Kidney epithelial cell (primary cell): ENCODE measurements around the gene GJC2. TPM values are rescaled to one million over a fixed set of nuclear protein-coding genes. Genes with fewer than 3 reads are reported as not detected.

ENCODE experiments used
- DNase-seq: peaks from one replicate; pipeline ENCODE4 v3.0.0-alpha.2; 2010; ENCODE audit warnings: low read depth
- H3K27me3 ChIP-seq: 2 replicates; pipeline ENCODE4 v1.6.0; 2011; ENCODE audit warnings: low read length; ENCODE audit not compliant: control insufficient read depth, insufficient read depth
- H3K36me3 ChIP-seq: 2 replicates; pipeline ENCODE4 v1.5.1; 2011; ENCODE audit warnings: low read length; ENCODE audit not compliant: control insufficient read depth, insufficient read depth
- H3K4me3 ChIP-seq: 2 replicates; pipeline ENCODE4 v1.5.1; 2011; ENCODE audit warnings: low read depth, mild to moderate bottlenecking, control low read depth, low read length
- total RNA-seq: library from RNA; depleted of rRNA; stranded (reverse); fragments of >200 nt; gene quantifications from 2 replicates; pipeline ENCODE4 v1.2.3, GENCODE V29; 2015
- TF ChIP-seq, protein P1 (sequence below): IDR thresholded peaks from 2 replicates; pipeline ENCODE4 v1.5.1; 2011; ENCODE audit warnings: mild to moderate bottlenecking, moderate library complexity, low read length, control low read depth, inconsistent platforms; ENCODE audit not compliant: insufficient read depth, poor library complexity, severe bottlenecking

Gene GJC2
- total RNA-seq, 1 donor from 2014 or later, result 0.38 TPM

DNA sequence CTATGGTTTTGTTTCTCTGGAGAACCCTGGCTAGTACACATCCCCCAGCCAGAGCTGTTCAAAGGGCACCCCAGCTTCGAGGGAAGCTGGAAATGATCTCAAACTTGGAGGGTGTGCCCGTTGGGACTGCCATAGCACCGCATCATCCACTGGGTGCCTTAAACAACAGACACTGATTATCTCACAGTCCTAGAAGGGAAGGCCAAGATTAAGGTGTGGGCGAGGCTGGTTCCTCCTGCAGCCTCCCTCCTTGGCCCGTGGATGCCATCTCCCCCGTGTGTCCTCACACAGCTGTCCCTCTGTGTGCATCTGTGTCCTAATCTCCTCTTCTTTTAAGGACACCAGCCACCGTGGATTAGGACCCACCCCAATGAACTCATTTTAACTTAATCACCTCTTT is 11.6 kb downstream of the GJC2 start:
- Histone ChIP-seq H3K27me3 (peaks cover 39% of the 10 kb centered on the region), H3K4me3 (no peak overlapping the region), H3K36me3 (no peaks in the 10 kb centered on the region)
- no peak for DNase-seq
- TF ChIP-seq, protein P1, sequence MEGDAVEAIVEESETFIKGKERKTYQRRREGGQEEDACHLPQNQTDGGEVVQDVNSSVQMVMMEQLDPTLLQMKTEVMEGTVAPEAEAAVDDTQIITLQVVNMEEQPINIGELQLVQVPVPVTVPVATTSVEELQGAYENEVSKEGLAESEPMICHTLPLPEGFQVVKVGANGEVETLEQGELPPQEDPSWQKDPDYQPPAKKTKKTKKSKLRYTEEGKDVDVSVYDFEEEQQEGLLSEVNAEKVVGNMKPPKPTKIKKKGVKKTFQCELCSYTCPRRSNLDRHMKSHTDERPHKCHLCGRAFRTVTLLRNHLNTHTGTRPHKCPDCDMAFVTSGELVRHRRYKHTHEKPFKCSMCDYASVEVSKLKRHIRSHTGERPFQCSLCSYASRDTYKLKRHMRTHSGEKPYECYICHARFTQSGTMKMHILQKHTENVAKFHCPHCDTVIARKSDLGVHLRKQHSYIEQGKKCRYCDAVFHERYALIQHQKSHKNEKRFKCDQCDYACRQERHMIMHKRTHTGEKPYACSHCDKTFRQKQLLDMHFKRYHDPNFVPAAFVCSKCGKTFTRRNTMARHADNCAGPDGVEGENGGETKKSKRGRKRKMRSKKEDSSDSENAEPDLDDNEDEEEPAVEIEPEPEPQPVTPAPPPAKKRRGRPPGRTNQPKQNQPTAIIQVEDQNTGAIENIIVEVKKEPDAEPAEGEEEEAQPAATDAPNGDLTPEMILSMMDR, result no peak

DNA sequence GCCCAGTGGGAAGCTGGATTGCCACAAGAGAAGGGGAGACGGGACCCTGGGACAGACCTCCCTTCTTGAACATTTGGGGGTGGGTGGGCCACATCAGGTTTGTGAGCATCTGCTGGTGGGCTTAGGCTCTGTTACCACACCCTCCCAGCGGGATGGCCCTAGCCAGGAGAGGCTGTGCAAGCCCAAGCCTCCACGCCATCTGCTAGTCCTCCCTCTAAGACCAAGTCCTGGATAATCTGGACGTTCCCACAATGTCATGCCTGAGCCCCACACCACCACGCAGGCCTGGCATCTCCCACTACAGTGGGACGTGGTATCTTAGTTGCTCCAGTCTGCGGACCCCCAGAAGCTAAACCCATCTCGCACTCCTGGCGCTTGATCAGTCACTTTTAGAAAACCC is 12.1 kb downstream of the GJC2 start:
- no peak overlapping the region for H3K4me3 ChIP-seq
- H3K27me3 ChIP-seq, result peaks cover 35% of the 10 kb centered on the region
- TF ChIP-seq, protein P1, result no peak
- H3K36me3 ChIP-seq, result no peaks in the 10 kb centered on the region
- DNase-seq, result no peak

DNA sequence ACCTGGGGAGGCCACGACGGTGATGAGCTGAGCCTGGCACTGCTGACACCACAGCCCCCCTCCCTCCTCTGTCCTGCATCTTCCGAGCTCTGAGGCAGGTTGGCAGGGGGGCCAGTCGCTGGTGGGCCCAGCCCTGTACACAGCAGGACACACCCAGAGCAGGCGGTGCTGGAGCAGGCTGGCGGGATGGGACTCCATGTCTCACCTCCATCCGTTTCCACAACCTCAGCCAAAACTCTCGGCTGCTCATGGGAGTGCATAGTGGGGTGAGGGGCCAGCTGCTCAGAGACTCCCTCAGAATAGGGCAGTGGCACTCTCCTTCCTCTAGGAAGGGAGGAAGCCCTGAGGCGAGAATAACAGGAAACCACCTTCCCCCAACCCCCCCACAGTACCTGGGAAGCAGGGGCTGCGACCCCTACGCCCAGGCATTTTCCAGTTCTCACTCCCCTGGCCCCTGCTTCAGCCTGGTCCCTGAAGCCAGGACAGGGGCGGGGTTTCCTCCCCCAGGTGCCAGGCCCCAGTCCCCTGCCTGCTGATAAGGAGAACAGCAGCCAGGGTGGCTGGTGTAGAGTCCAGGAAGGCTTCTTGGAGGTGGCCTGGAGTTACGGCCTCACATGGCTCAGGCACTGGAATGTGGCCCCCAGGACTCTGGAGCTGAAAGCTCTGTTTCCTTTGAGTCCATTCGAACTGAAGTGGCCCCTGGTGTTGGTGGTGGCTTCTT is 12.7 kb downstream of the GJC2 start:
- TF ChIP-seq, protein P1, result no peak
- no peaks in the 10 kb centered on the region for H3K36me3 ChIP-seq
- no peak for DNase-seq
- H3K4me3 ChIP-seq, result no peak overlapping the region
- peaks cover 29% of the 10 kb centered on the region for H3K27me3 ChIP-seq

DNA sequence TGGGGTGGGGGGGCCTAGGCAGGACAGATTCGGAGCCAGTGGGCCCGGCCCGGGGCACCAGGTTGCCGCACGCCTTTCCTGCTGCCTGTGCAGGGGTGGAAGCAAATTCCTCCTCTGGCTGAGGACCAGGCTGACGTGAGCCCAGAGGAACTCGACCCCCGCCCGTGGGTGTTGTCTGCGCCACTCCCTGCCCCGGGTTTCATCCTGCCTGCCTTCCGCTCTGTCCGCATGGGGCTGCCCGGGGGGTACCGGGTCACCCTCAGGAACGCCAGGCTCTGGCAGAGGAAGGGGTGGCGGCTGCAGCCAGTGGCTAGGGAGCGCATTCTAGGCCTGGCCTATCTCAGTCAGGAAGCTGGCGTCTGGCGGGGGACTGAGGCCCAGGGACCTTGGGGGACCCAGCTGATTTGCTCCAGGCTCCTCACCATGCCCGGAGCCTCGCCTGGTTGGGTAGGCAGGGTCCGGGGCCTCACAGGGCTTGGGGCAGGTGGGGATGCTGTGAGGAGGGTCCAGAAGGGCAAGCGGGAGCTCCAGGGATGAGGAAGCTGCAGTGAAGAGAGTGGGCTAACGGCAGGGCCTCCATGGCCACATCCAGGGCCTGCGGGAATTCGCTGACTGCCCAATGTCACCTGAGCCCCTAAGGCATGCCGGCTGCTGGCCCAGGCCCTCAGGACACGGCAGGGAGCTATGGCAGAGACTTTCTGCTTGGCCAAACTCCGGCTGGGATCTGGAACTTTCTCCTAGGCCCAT is 13.4 kb downstream of the GJC2 start:
- Histone ChIP-seq H3K4me3 (no peak overlapping the region), H3K36me3 (no peaks in the 10 kb centered on the region), H3K27me3 (peaks cover 22% of the 10 kb centered on the region)
- TF ChIP-seq, protein P1, result no peak
- no peak for DNase-seq

DNA sequence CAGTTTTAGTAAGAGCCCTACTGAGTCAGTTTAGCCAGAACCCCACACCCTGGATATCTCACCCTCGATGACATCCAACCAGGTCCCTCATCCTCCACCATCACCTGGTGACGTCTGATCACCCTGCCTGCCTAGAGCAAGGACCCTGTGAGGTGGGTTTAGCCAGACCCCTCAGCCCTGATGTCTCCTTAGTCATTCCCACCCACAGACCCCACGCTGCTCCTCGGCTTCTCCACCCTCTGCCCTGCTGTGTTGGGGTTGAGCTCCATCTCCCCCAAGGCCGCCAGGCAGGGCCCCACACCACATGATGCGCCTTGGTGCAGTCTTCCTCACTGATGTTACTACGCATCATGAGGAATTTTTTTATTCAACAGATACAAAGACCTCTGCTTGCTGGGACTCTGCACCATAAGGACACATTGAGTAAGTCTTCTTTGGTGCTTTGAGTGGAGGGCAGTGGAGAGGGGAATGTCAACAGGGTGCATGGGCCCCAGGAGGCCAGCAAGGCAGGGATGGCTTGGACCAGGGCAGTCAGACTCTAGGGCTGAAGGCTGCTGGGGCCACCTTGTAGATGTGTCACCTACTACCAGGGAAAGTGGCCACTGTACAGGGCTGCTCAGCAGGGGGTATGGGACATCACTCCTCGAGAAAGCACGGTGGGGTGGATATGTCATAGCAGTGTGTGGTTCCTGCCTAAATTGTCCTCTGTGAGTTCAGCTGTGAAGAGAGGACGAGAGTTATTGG is 14.2 kb downstream of the GJC2 start:
- peaks cover 16% of the 10 kb centered on the region for H3K27me3 ChIP-seq
- H3K4me3 ChIP-seq, result no peak overlapping the region
- DNase-seq, result no peak
- TF ChIP-seq, protein P1, result no peak
- H3K36me3 ChIP-seq, result no peaks in the 10 kb centered on the region
